GM12878 (cell line): ENCODE data around the gene CEP83. TPM values are rescaled to one million over a fixed set of nuclear protein-coding genes. Genes with fewer than 3 reads are reported as not detected.

Experiments
- ATAC-seq: fragments of 200-7000 bp; cut with Tn5 transposase; 3 replicates; pipeline ENCODE4 v1.9.1; 2020; ENCODE audit warnings: mild to moderate bottlenecking, moderate library complexity
- BruUV-seq: library from RNA; stranded (reverse); fragments of 400-500 nt; replicated peaks from 2 replicates; lab custom pipeline; 2021; lab: Mats Ljungman, UMichigan
- CTCF ChIA-PET: fragments of 300-600 bp; sonication (Branson Sonifier 250); formaldehyde crosslinking; extraction: SDS; loops from one replicate; lab custom pipeline; 2021; ENCODE audit warnings: inconsistent platforms; lab: Yijun Ruan, JAX
- POLR2A ChIA-PET: fragments of 350-600 bp; formaldehyde crosslinking; extraction: SDS; loops from one replicate; lab custom pipeline; 2021; ENCODE audit warnings: inconsistent platforms; lab: Charles Lee
- RAD21 ChIA-PET: fragments of 300-600 bp; sonication (Branson Sonifier 250); formaldehyde crosslinking; loops from one replicate; lab custom pipeline; 2023; ENCODE audit warnings: antibody characterized with exemption; ENCODE audit not compliant: unreplicated experiment; lab: Charles Lee
- SMC1A ChIA-PET: fragments of 300-600 bp; sonication (Branson Sonifier 250); formaldehyde crosslinking; loops from one replicate; lab custom pipeline; 2023; ENCODE audit not compliant: unreplicated experiment, uncharacterized antibody; lab: Charles Lee
- DNase-seq: peaks from one replicate; pipeline ENCODE4 v3.0.0-alpha.2; 2011; ENCODE audit warnings: low read depth, low spot score
- FAIRE-seq: peaks from 3 replicates; lab custom pipeline; 2011; peaks lifted over from hg19 to GRCh38; lab: Jason Lieb, UNC
- H2AFZ ChIP-seq: 2 replicates; pipeline ENCODE4 v1.6.0; 2011; ENCODE audit warnings: low read depth, low read length, control low read depth; ENCODE audit not compliant: control insufficient read depth
- H3K27ac ChIP-seq: 2 replicates; pipeline ENCODE4 v1.5.1; 2011; ENCODE audit warnings: control low read depth; ENCODE audit not compliant: control insufficient read depth, insufficient read depth
- H3K27me3 ChIP-seq, 2 experiments: replicated peaks in 1 of 2; 2 replicates each; pipeline versions ENCODE4 v1.6.0 to v1.6.1; 2011; ENCODE audit warnings: low read length in 1 of 2; ENCODE audit not compliant: control insufficient read depth in 2 of 2, insufficient read depth in 2 of 2
- H3K36me3 ChIP-seq, 2 experiments: 2 replicates each; pipeline ENCODE4 v1.5.1; 2011; ENCODE audit warnings: low read length in 1 of 2; ENCODE audit not compliant: control insufficient read depth in 2 of 2, insufficient read depth in 2 of 2
- H3K4me1 ChIP-seq: 2 replicates; pipeline ENCODE4 v1.6.1; 2011; ENCODE audit warnings: mild to moderate bottlenecking, low read length, moderate library complexity, mixed read lengths; ENCODE audit not compliant: control insufficient read depth, insufficient read depth
- H3K4me2 ChIP-seq: 2 replicates; pipeline ENCODE4 v1.6.0; 2011; ENCODE audit warnings: control low read depth; ENCODE audit not compliant: control insufficient read depth, insufficient read depth
- H3K4me3 ChIP-seq: fragments of 200-600 bp; sonication (generic); 2 replicates; pipeline ENCODE4 v1.5.1; 2016
- H3K79me2 ChIP-seq: 2 replicates; pipeline ENCODE4 v1.6.0; 2011; ENCODE audit warnings: low read length; ENCODE audit not compliant: control insufficient read depth, insufficient read depth
- H3K9ac ChIP-seq: 2 replicates; pipeline ENCODE4 v1.8.0; 2011; ENCODE audit warnings: low read length, control low read depth, mixed read lengths; ENCODE audit not compliant: control insufficient read depth, insufficient read depth
- H3K9me3 ChIP-seq: replicated peaks from 3 replicates; pipeline ENCODE4 v1.5.1; 2011; ENCODE audit warnings: mild to moderate bottlenecking, low read length; ENCODE audit not compliant: control insufficient read depth, insufficient read depth
- H4K20me1 ChIP-seq: 2 replicates; pipeline ENCODE4 v1.6.0; 2011; ENCODE audit not compliant: control insufficient read depth, insufficient read depth
- ESRRA ChIP-seq: IDR thresholded peaks from 2 replicates; pipeline ENCODE4 v1.6.1; 2012; ENCODE audit warnings: mild to moderate bottlenecking, low read length, improper control_type of control experiment
- FOS ChIP-seq: IDR thresholded peaks from 3 replicates; pipeline ENCODE4 v1.6.1; 2011; ENCODE audit warnings: borderline replicate concordance; ENCODE audit not compliant: insufficient read length; ENCODE audit errors: extremely low read depth
- HCFC1 ChIP-seq: fragments of 150-350 bp; IDR thresholded peaks from 2 replicates; pipeline ENCODE4 v1.6.1; 2014; ENCODE audit warnings: low read length
- HDAC2 ChIP-seq: fragments of 200-600 bp; sonication (generic); IDR thresholded peaks from 2 replicates; pipeline ENCODE4 v1.6.1; 2017
- KDM1A ChIP-seq: fragments of 200-600 bp; sonication (generic); IDR thresholded peaks from 2 replicates; pipeline ENCODE4 v1.6.1; 2016; ENCODE audit warnings: borderline replicate concordance
- MYC ChIP-seq: IDR thresholded peaks from 2 replicates; pipeline ENCODE4 v1.6.1; 2011; ENCODE audit warnings: mild to moderate bottlenecking, low read length, moderate library complexity, inconsistent platforms; ENCODE audit not compliant: insufficient read depth, insufficient replicate concordance, insufficient read length, severe bottlenecking
- NFYB ChIP-seq: IDR thresholded peaks from 2 replicates; pipeline ENCODE4 v1.6.1; 2011; ENCODE audit warnings: low read depth, mild to moderate bottlenecking, low read length, improper control_type of control experiment, moderate library complexity; ENCODE audit not compliant: insufficient read depth
- RAD51 ChIP-seq: fragments of 450-650 bp; IDR thresholded peaks from 2 replicates; pipeline ENCODE4 v1.6.1; 2016; ENCODE audit warnings: moderate library complexity, mild to moderate bottlenecking, inconsistent platforms
- SIX5 ChIP-seq: IDR thresholded peaks from 2 replicates; pipeline ENCODE4 v1.6.1; 2011; ENCODE audit warnings: mild to moderate bottlenecking, low read depth, low read length, moderate library complexity; ENCODE audit not compliant: severe bottlenecking
- SMAD5 ChIP-seq: IDR thresholded peaks from 2 replicates; pipeline ENCODE4 v1.6.1; 2016; ENCODE audit warnings: antibody characterized with exemption, low read depth
- YBX1 ChIP-seq: fragments of 450-650 bp; IDR thresholded peaks from 2 replicates; pipeline ENCODE4 v1.6.1; 2016; ENCODE audit warnings: antibody characterized with exemption
- WGBS: methylation state at CpG from one replicate; pipeline ENCODE4 v1.1.6; 2016; ENCODE audit warnings: low lambda C conversion rate; ENCODE audit not compliant: insufficient replicate concordance, insufficient coverage; ENCODE audit errors: missing lambda C conversion rate; 5-methylcytosine and 5-hydroxymethylcytosine counted together
- in situ Hi-C: fragments of 300-500 bp; cut with MboI; formaldehyde crosslinking; loops from 9 replicates; pipeline ENCODE4 v1.14.3; 2018; ENCODE audit warnings: mixed read lengths
- intact Hi-C: fragments of 100-400 bp; cut with micrococcal nuclease; formaldehyde crosslinking; loops from one replicate; pipeline ENCODE4 v1.14.2; 2022; ENCODE audit not compliant: unreplicated experiment
- polyA plus RNA-seq, 11 experiments: library from polyadenylated mRNA; depleted of rRNA in 4 of 11; unstranded in 6 of 11; stranded (reverse) in 5 of 11; fragments of >200 nt; fragmentation: Nextera tagmentation in 4 of 11; fragmentation: Illumina TruSeq in 1 of 11; extraction: Ambion mirVana in 4 of 11; extraction: Trizol in 1 of 11; gene quantifications; 1 replicate in 1 of 11; 2 replicates in 10 of 11; pipeline versions ENCODE4 v1.2.1 to v1.2.3, GENCODE V29; 2011 to 2016; ENCODE audit warnings: inconsistent platforms in 2 of 11, missing spikeins in 2 of 11, low read depth in 1 of 11
- total RNA-seq, 4 experiments: library from RNA; depleted of rRNA in 3 of 4; stranded (reverse); fragments of >200 nt in 3 of 4; fragmentation: Illumina TruSeq in 1 of 4; extraction: Trizol in 1 of 4; gene quantifications; 2 replicates each; pipeline versions ENCODE4 v1.2.1 to v1.2.3, GENCODE V29; 2013 to 2021
- TF ChIP-seq, protein P1 (sequence below): IDR thresholded peaks from 2 replicates; pipeline ENCODE4 v1.6.1; 2011; ENCODE audit warnings: low read depth, low read length, improper control_type of control experiment, borderline replicate concordance
- TF ChIP-seq, protein P2 (sequence below): fragments of 450-650 bp; formaldehyde crosslinking; IDR thresholded peaks from 2 replicates; pipeline ENCODE4 v1.5.0; 2022; ENCODE audit warnings: mild to moderate bottlenecking, missing genetic modification characterization

Gene CEP83
- total and polyA plus RNA-seq, 10 of the 15 experiments (the other 5 are each of a cell fraction or from before 2014, with no cell fraction given): 4.3 to 39.0 (median 22.5) TPM

DNA sequence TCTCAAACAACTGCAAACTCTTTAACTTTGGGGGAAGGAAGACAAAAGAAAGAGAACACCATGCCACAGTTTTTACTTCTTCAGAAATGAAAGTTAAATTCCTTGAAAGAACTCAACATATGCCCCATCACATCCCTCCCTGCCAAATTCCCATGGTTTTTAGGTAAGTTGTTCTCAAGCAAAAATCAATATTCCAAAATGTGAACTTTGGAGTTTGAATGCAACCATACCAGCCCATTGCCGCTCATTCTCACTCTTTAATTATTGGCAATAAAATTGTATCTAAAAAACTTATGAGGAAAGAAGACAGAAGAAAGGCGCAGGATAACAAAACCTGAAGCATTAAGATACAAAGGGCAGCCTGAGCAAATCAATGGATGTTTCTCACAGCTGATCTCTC, 31.8 kb upstream of the CEP83 start:
- DNase-seq (no peak), FAIRE-seq (no peak), ATAC-seq (no peak)
- ChIA-PET POLR2A (no interaction called here), SMC1A (no interaction called here), RAD21 (no interaction called here), CTCF (interaction anchor here (0.9 kb wide), 1 partner anchor 9 kb away, joined by 3 read pairs; no protein-coding TSS in a partner anchor)
- Histone ChIP-seq H3K27ac (no peak overlapping the region), H3K9me3 (no peaks in the 10 kb centered on the region), H3K27me3 (no peaks in the 10 kb centered on the region), H4K20me1 (no peaks in the 10 kb centered on the region), H3K4me2 (no peak overlapping the region), H2AFZ (no peak overlapping the region), H3K4me3 (no peak overlapping the region), H3K9ac (no peak overlapping the region), H3K4me1 (peaks cover 13% of the 10 kb centered on the region), H3K79me2 (no peaks in the 10 kb centered on the region), H3K36me3 (no peaks in the 10 kb centered on the region)
- TF ChIP-seq FOS: no peak
- no peak for TF ChIP-seq NFYB
- TF ChIP-seq HDAC2: no peak
- no peak for TF ChIP-seq YBX1
- TF ChIP-seq ESRRA: no peak
- TF ChIP-seq, protein P1, sequence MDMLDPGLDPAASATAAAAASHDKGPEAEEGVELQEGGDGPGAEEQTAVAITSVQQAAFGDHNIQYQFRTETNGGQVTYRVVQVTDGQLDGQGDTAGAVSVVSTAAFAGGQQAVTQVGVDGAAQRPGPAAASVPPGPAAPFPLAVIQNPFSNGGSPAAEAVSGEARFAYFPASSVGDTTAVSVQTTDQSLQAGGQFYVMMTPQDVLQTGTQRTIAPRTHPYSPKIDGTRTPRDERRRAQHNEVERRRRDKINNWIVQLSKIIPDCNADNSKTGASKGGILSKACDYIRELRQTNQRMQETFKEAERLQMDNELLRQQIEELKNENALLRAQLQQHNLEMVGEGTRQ: no peak
- TF ChIP-seq MYC: no peak
- no peak for TF ChIP-seq KDM1A
- TF ChIP-seq RAD51: no peak
- TF ChIP-seq SMAD5: no peak
- TF ChIP-seq, protein P2, sequence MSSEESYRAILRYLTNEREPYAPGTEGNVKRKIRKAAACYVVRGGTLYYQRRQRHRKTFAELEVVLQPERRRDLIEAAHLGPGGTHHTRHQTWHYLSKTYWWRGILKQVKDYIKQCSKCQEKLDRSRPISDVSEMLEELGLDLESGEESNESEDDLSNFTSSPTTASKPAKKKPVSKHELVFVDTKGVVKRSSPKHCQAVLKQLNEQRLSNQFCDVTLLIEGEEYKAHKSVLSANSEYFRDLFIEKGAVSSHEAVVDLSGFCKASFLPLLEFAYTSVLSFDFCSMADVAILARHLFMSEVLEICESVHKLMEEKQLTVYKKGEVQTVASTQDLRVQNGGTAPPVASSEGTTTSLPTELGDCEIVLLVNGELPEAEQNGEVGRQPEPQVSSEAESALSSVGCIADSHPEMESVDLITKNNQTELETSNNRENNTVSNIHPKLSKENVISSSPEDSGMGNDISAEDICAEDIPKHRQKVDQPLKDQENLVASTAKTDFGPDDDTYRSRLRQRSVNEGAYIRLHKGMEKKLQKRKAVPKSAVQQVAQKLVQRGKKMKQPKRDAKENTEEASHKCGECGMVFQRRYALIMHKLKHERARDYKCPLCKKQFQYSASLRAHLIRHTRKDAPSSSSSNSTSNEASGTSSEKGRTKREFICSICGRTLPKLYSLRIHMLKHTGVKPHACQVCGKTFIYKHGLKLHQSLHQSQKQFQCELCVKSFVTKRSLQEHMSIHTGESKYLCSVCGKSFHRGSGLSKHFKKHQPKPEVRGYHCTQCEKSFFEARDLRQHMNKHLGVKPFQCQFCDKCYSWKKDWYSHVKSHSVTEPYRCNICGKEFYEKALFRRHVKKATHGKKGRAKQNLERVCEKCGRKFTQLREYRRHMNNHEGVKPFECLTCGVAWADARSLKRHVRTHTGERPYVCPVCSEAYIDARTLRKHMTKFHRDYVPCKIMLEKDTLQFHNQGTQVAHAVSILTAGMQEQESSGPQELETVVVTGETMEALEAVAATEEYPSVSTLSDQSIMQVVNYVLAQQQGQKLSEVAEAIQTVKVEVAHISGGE (CRISPR knock-in tag): no peak
- no peak for TF ChIP-seq HCFC1
- TF ChIP-seq SIX5: no peak
- BruUV-seq: no TSS peak
- in situ Hi-C loops: no loop called here
- intact Hi-C loops: no loop called here
- 73% methylated on average over 2 of the region's 2 CpGs for WGBS
